H1 (cell line): ENCODE measurements around the gene SPDYE4.
A peak's percentile ranks its signal among the peaks of the same experiment; 100 is the strongest.

Experiments
- BRCA1 ChIP-seq: IDR thresholded peaks from 2 replicates; pipeline ENCODE4 v1.6.1; 2012; ENCODE audit warnings: low read depth, low read length, improper control_type of control experiment
- CREB1 ChIP-seq: IDR thresholded peaks from 2 replicates; pipeline ENCODE4 v1.6.1; 2012; ENCODE audit warnings: inconsistent platforms
- CTCF ChIP-seq, 3 experiments: IDR thresholded peaks; 1 replicate in 2 of 3; 2 replicates in 1 of 3; pipeline versions ENCODE4 v1.5.1 to v1.6.1; 2011; ENCODE audit warnings: low read length in 3 of 3, mild to moderate bottlenecking in 3 of 3, inconsistent platforms in 2 of 3, low read depth in 1 of 3, moderate library complexity in 1 of 3; ENCODE audit not compliant: insufficient read depth in 1 of 3; ENCODE audit errors: control extremely low read depth in 1 of 3
- EGR1 ChIP-seq: IDR thresholded peaks from 2 replicates; pipeline ENCODE4 v1.6.1; 2011; ENCODE audit warnings: low read depth, low read length, borderline replicate concordance
- EP300 ChIP-seq, 2 experiments: IDR thresholded peaks; 1 replicate in 1 of 2; 2 replicates in 1 of 2; pipeline ENCODE4 v1.6.1; 2011 to 2012; ENCODE audit warnings: low read depth in 2 of 2, low read length in 2 of 2, mild to moderate bottlenecking in 2 of 2, borderline replicate concordance in 1 of 2, inconsistent platforms in 1 of 2, moderate library complexity in 1 of 2
- JUN ChIP-seq: IDR thresholded peaks from 2 replicates; pipeline ENCODE4 v1.6.1; 2011; ENCODE audit warnings: low read depth, mild to moderate bottlenecking, improper control_type of control experiment, low read length
- KDM1A ChIP-seq: fragments of 200-600, 300-600 bp; sonication (generic); IDR thresholded peaks from 2 replicates; pipeline ENCODE4 v1.7.1; 2016; ENCODE audit warnings: mild to moderate bottlenecking, low read length, borderline replicate concordance
- MAFK ChIP-seq: IDR thresholded peaks from 2 replicates; pipeline ENCODE4 v1.6.1; 2012; ENCODE audit warnings: low read depth, mild to moderate bottlenecking, improper control_type of control experiment, low read length
- MAX ChIP-seq: IDR thresholded peaks from 2 replicates; pipeline ENCODE4 v1.6.1; 2012; ENCODE audit warnings: inconsistent platforms
- POLR2AphosphoS5 ChIP-seq: IDR thresholded peaks from 2 replicates; pipeline ENCODE4 v1.6.1; 2011; ENCODE audit warnings: low read depth, low read length
- USF2 ChIP-seq: IDR thresholded peaks from 2 replicates; pipeline ENCODE4 v1.6.1; 2011; ENCODE audit warnings: low read length, improper control_type of control experiment

GRCh38 chr17:8740486-8740885 is 17.9 kb downstream of the SPDYE4 start:
- TF ChIP-seq CREB1, result no peak
- no peak for TF ChIP-seq KDM1A
- TF ChIP-seq CTCF (IDR thresholded peaks at IDR 0.05; ENCODE audit: control extremely low read depth in 1 of 3, insufficient read depth in 1 of 3, low read depth in 1 of 3, low read length in 3 of 3), result peak; percentile 38 to 46 (median 42); a peak in 3 of 4 replicates
- no peak for TF ChIP-seq POLR2AphosphoS5
- TF ChIP-seq EP300 (IDR thresholded peaks at IDR 0.05; ENCODE audit: borderline replicate concordance in 1 of 2, low read depth in 2 of 2, low read length in 2 of 2), result 0 out of 3 replicates have a peak, but pooled peaks of 1 of the 2 experiments have one; percentile 16
- no peak for TF ChIP-seq MAX
- TF ChIP-seq MAFK, result no peak
- no peak for TF ChIP-seq EGR1
- TF ChIP-seq BRCA1, result no peak
- no peak for TF ChIP-seq USF2
- no peak for TF ChIP-seq JUN
